HepG2 (cell line): ENCODE measurements around the gene NOS1AP. TPM values are rescaled to one million over a fixed set of nuclear protein-coding genes. Genes with fewer than 3 reads are reported as not detected.
A peak's percentile ranks its signal among the peaks of the same experiment; 100 is the strongest.

Experiments
- ATAC-seq: fragments of 200-7000 bp; cut with Tn5 transposase; 3 replicates; pipeline ENCODE4 v1.9.1; 2020; ENCODE audit warnings: mild to moderate bottlenecking, moderate library complexity
- BruUV-seq: library from RNA; stranded (reverse); fragments of 400-500 nt; replicated peaks from 2 replicates; lab custom pipeline; 2021; lab: Mats Ljungman, UMichigan
- CTCF ChIA-PET: fragments of 300-600 bp; formaldehyde crosslinking; extraction: SDS; loops from one replicate; lab custom pipeline; 2021; ENCODE audit warnings: low total read pairs, inconsistent platforms, low intra/inter-chr PET ratio; lab: Yijun Ruan, JAX
- POLR2A ChIA-PET: fragments of 350-600 bp; sonication (Branson Sonifier 250); formaldehyde crosslinking; loops from one replicate; lab custom pipeline; 2020; ENCODE audit warnings: antibody characterized with exemption, inconsistent platforms; lab: Yijun Ruan, JAX
- DNase-seq: peaks from one replicate; pipeline ENCODE4 v3.0.0-alpha.2; 2015; ENCODE audit warnings: low spot score
- FAIRE-seq: peaks from 3 replicates; lab custom pipeline; 2011; peaks lifted over from hg19 to GRCh38; lab: Jason Lieb, UNC
- H2AFZ ChIP-seq: one replicate; pipeline ENCODE4 v1.6.1; 2011; ENCODE audit warnings: low read length, inconsistent platforms
- H3K27ac ChIP-seq: fragments of 300-600 bp; 3 replicates; pipeline ENCODE4 v1.8.0; 2011; ENCODE audit warnings: mixed run types, mild to moderate bottlenecking, mixed read lengths, low read length, inconsistent platforms; ENCODE audit not compliant: insufficient read depth; ENCODE audit errors: extremely low read length
- H3K27me3 ChIP-seq, 2 experiments: fragments of 200-600 bp in 1 of 2; 2 replicates in 1 of 2; 3 replicates in 1 of 2; pipeline versions ENCODE4 v1.6.0 to v1.8.0; 2011; ENCODE audit warnings: low read length in 2 of 2, mild to moderate bottlenecking in 2 of 2, moderate library complexity in 2 of 2, inconsistent platforms in 1 of 2; ENCODE audit not compliant: insufficient read depth in 2 of 2, control insufficient read depth in 1 of 2
- H3K36me3 ChIP-seq, 2 experiments: fragments of 200-600 bp in 1 of 2; replicated peaks in 1 of 2; 2 replicates in 1 of 2; 3 replicates in 1 of 2; pipeline versions ENCODE4 v1.5.1 to v1.8.0; 2011; ENCODE audit warnings: low read length in 2 of 2, inconsistent platforms in 1 of 2; ENCODE audit not compliant: insufficient read depth in 2 of 2, control insufficient read depth in 1 of 2
- H3K4me1 ChIP-seq: 2 replicates; pipeline ENCODE4 v1.5.1; 2012; ENCODE audit warnings: low read length, inconsistent platforms; ENCODE audit not compliant: insufficient read depth
- H3K4me2 ChIP-seq: 2 replicates; pipeline ENCODE4 v1.6.0; 2011; ENCODE audit warnings: low read depth, low read length, inconsistent platforms
- H3K4me3 ChIP-seq, 3 experiments: fragments of 200-600 bp in 1 of 3; sonication (generic), shearing (Covaris generic) in 1 of 3; replicated peaks in 1 of 3; 2 replicates each; pipeline ENCODE4 v1.5.1; 2011 to 2016; ENCODE audit warnings: low read length in 3 of 3, inconsistent platforms in 2 of 3, low read depth in 2 of 3, mild to moderate bottlenecking in 2 of 3, control low read depth in 1 of 3, mixed read lengths in 1 of 3; ENCODE audit not compliant: insufficient read depth in 1 of 3
- H3K79me2 ChIP-seq: one replicate; pipeline ENCODE4 v1.6.1; 2011; ENCODE audit warnings: low read length, inconsistent platforms; ENCODE audit not compliant: insufficient read depth
- H3K9ac ChIP-seq: 2 replicates; pipeline ENCODE4 v1.6.0; 2011; ENCODE audit warnings: mild to moderate bottlenecking, low read depth, low read length, inconsistent platforms; ENCODE audit not compliant: insufficient read depth
- H3K9me3 ChIP-seq: 2 replicates; pipeline ENCODE4 v1.5.1; 2012; ENCODE audit warnings: mild to moderate bottlenecking, low read length
- H4K20me1 ChIP-seq: 2 replicates; pipeline ENCODE4 v1.6.0; 2011; ENCODE audit warnings: inconsistent platforms, mild to moderate bottlenecking, low read length, moderate library complexity; ENCODE audit not compliant: insufficient read depth
- FOXO1 ChIP-seq: sonication (generic); formaldehyde crosslinking; IDR thresholded peaks from 2 replicates; pipeline ENCODE4 v1.4.0; 2020; ENCODE audit warnings: missing genetic modification reagents
- FUBP1 ChIP-seq: sonication (generic); formaldehyde crosslinking; IDR thresholded peaks from 2 replicates; pipeline ENCODE4 v1.5.1; 2020; ENCODE audit warnings: missing genetic modification reagents, mild to moderate bottlenecking, borderline replicate concordance
- HNF4A ChIP-seq: sonication (generic); formaldehyde crosslinking; IDR thresholded peaks from 2 replicates; pipeline ENCODE4 v1.4.0; 2020; ENCODE audit warnings: missing genetic modification reagents
- LBX2 ChIP-seq: sonication (generic); formaldehyde crosslinking; IDR thresholded peaks from 2 replicates; pipeline ENCODE4 v1.5.0; 2020; ENCODE audit warnings: missing genetic modification reagents, mild to moderate bottlenecking, borderline replicate concordance
- MED1 ChIP-seq: sonication (generic); formaldehyde crosslinking; IDR thresholded peaks from 2 replicates; pipeline ENCODE4 v1.4.0; 2020; ENCODE audit warnings: missing genetic modification reagents
- NCOR1 ChIP-seq: fragments of 200-600 bp; sonication (generic); IDR thresholded peaks from 2 replicates; pipeline ENCODE4 v1.7.0; 2017; ENCODE audit warnings: antibody characterized with exemption, low read length, borderline replicate concordance
- NR2C2 ChIP-seq: sonication (generic); formaldehyde crosslinking; IDR thresholded peaks from 2 replicates; pipeline ENCODE4 v1.4.0; 2020; ENCODE audit warnings: missing genetic modification reagents, mild to moderate bottlenecking, moderate library complexity, borderline replicate concordance
- SATB2 ChIP-seq: sonication (generic); formaldehyde crosslinking; IDR thresholded peaks from 2 replicates; pipeline ENCODE4 v1.5.0; 2020; ENCODE audit warnings: missing genetic modification reagents
- TBX2 ChIP-seq: sonication (generic); formaldehyde crosslinking; IDR thresholded peaks from 2 replicates; pipeline ENCODE4 v1.5.0; 2020; ENCODE audit warnings: missing genetic modification reagents, mild to moderate bottlenecking, borderline replicate concordance
- TFAP4 ChIP-seq: sonication (generic); IDR thresholded peaks from 2 replicates; pipeline ENCODE4 v1.6.1; 2016; ENCODE audit warnings: low read depth, borderline replicate concordance
- YY1 ChIP-seq: IDR thresholded peaks from 2 replicates; pipeline ENCODE4 v1.6.1; 2011; ENCODE audit warnings: low read length, low read depth, moderate library complexity, mild to moderate bottlenecking; ENCODE audit not compliant: insufficient read depth, insufficient replicate concordance
- ZBTB42 ChIP-seq: sonication (generic); formaldehyde crosslinking; IDR thresholded peaks from 2 replicates; pipeline ENCODE4 v1.5.0; 2020; ENCODE audit warnings: mild to moderate bottlenecking, missing genetic modification reagents
- ZNF160 ChIP-seq: sonication (generic); formaldehyde crosslinking; IDR thresholded peaks from 2 replicates; pipeline ENCODE4 v1.8.0; 2022; ENCODE audit warnings: mild to moderate bottlenecking, inconsistent platforms, missing genetic modification reagents
- ZNF33B ChIP-seq: sonication (generic); formaldehyde crosslinking; IDR thresholded peaks from 2 replicates; pipeline ENCODE4 v1.5.1; 2020; ENCODE audit warnings: mild to moderate bottlenecking, missing genetic modification reagents
- ZNF563 ChIP-seq: sonication (generic); formaldehyde crosslinking; IDR thresholded peaks from 2 replicates; pipeline ENCODE4 v1.8.0; 2022; ENCODE audit warnings: mild to moderate bottlenecking, moderate library complexity, missing genetic modification reagents
- ZNF629 ChIP-seq: sonication (generic); formaldehyde crosslinking; conservative IDR thresholded peaks from 2 replicates; pipeline ENCODE4 v1.5.0; 2020; ENCODE audit warnings: missing genetic modification reagents
- ZNF672 ChIP-seq: sonication (generic); formaldehyde crosslinking; IDR thresholded peaks from 2 replicates; pipeline ENCODE4 v1.8.1; 2022; ENCODE audit warnings: missing genetic modification reagents
- WGBS: methylation state at CpG from one replicate; pipeline ENCODE4 v1.1.6; 2017; ENCODE audit warnings: low lambda C conversion rate; 5-methylcytosine and 5-hydroxymethylcytosine counted together
- in situ Hi-C: cut with HindIII; loops from 2 replicates; pipeline ENCODE4 v1.10.0; 2017; ENCODE audit warnings: low pct_unique_long_range_greater_than_20kb; ENCODE audit not compliant: extremely low pct_ligation_motif_present
- intact Hi-C: fragments of 100-400 bp; cut with micrococcal nuclease; formaldehyde crosslinking; loops from one replicate; pipeline ENCODE4 v1.10.0; 2022; ENCODE audit not compliant: unreplicated experiment
- polyA plus RNA-seq, 8 experiments: library from polyadenylated mRNA; depleted of rRNA in 3 of 8; stranded (reverse) in 7 of 8; unstranded in 1 of 8; fragments of >200 nt; fragmentation: Illumina TruSeq in 4 of 8; extraction: Trizol in 4 of 8; gene quantifications; 2 replicates each; pipeline versions ENCODE4 v1.2.1 to v1.2.3, GENCODE V29; 2011 to 2016; ENCODE audit warnings: low read depth in 4 of 8, missing spikeins in 1 of 8, mixed read lengths in 1 of 8; ENCODE audit not compliant: insufficient read depth in 1 of 8
- total RNA-seq, 5 experiments: library from RNA; depleted of rRNA; stranded (reverse); fragments of >200 nt; fragmentation: Illumina TruSeq; extraction: Trizol; gene quantifications; 2 replicates each; pipeline ENCODE4 v1.2.3, GENCODE V29; 2016; ENCODE audit warnings: low read depth in 1 of 5
- TF ChIP-seq, protein P1 (sequence below): sonication (generic); formaldehyde crosslinking; IDR thresholded peaks from 2 replicates; pipeline ENCODE4 v1.4.0; 2020; ENCODE audit warnings: mild to moderate bottlenecking, missing genetic modification reagents
- TF ChIP-seq, protein P2 (sequence below): sonication (generic); formaldehyde crosslinking; IDR thresholded peaks from 2 replicates; pipeline ENCODE4 v1.8.1; 2023; ENCODE audit warnings: mild to moderate bottlenecking, missing genetic modification reagents, borderline replicate concordance
- TF ChIP-seq, protein P3 (sequence below): sonication (generic); formaldehyde crosslinking; IDR thresholded peaks from 2 replicates; pipeline ENCODE4 v1.9.0; 2021; ENCODE audit warnings: missing genetic modification reagents, borderline replicate concordance

Gene NOS1AP
- total and polyA plus RNA-seq, 2 of the 13 experiments (the other 11 are each of a cell fraction or from before 2014, with no cell fraction given): 2.0 to 3.3 TPM

DNA sequence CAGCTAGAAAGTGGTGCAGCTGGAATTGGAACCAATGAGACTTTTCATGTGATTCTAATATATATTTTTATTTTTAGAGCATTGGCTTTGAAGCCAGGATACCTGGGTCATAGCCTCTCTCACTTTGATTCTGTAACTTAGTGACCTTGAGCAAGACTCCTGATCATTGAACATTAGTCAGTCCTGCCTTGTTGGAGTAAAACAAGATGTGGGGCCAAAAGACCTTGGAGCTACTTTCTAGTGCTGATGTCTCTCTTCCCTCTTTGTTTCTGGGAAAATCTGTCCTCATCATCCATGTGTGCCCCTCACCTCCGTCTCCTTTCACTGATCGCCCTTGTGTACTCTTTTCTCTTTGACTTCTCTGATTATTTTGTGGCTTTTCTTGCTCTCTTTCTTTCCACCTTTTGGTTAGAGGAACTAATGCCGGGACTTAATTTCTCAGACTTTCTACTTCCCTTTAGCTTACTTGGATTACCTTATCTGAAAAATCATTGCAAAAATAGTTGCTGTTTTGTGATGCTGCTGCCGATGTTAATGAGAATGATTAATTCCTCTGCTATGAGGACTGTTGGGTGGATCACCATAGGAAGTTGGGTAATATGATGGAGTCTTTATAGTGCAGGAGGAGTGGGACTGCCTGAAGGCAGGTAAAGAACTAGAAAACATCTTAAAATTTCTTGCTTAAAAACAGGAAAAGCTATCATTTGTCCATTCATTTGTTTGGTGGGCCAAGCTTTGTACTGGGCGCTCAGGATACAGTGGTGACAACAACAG, 72.0 kb downstream of the NOS1AP start:
- no TSS peak for BruUV-seq
- CTCF ChIA-PET: no interaction called here
- POLR2A ChIA-PET: interaction anchor here (0.7 to 1.4 kb wide), 2 partner anchors 10 to 11 kb away, joined by 3 to 9 read pairs; no protein-coding TSS in a partner anchor
- in situ Hi-C loops: no loop called here
- ATAC-seq: no peak
- Histone ChIP-seq H2AFZ (no peak overlapping the region), H3K4me2 (peak overlapping the region; percentile 52), H3K79me2 (peaks cover 84% of the 10 kb centered on the region), H3K9ac (no peak overlapping the region), H3K27me3 (no peaks in the 10 kb centered on the region), H3K4me3 (no peak overlapping the region), H3K4me1 (peaks cover 94% of the 10 kb centered on the region), H3K27ac (peak overlapping the region; percentile 50), H3K36me3 (no peaks in the 10 kb centered on the region), H3K9me3 (no peaks in the 10 kb centered on the region), H4K20me1 (no peaks in the 10 kb centered on the region)
- 86% methylated on average over 5 of the region's 5 CpGs for WGBS
- intact Hi-C loops: no loop called here
- no peak for FAIRE-seq
- peak; percentile 31 for DNase-seq
- TF ChIP-seq TFAP4 (no peak), ZNF563 (CRISPR knock-in tag) (no peak), ZBTB42 (CRISPR knock-in tag) (no peak), MED1 (CRISPR knock-in tag) (peak; percentile 38; the same call in 1 of the 2 replicates), FOXO1 (CRISPR knock-in tag) (no peak), LBX2 (CRISPR knock-in tag) (no peak), SATB2 (CRISPR knock-in tag) (no peak), TBX2 (CRISPR knock-in tag) (no peak), FUBP1 (no peak), HNF4A (CRISPR knock-in tag) (peak; percentile 20; the same call in 1 of the 2 replicates), ZNF672 (CRISPR knock-in tag) (no peak), NR2C2 (CRISPR knock-in tag) (no peak), ZNF33B (no peak), NCOR1 (no peak), YY1 (no peak), ZNF629 (CRISPR knock-in tag) (no peak), ZNF160 (CRISPR knock-in tag) (no peak)
- TF ChIP-seq, protein P1, sequence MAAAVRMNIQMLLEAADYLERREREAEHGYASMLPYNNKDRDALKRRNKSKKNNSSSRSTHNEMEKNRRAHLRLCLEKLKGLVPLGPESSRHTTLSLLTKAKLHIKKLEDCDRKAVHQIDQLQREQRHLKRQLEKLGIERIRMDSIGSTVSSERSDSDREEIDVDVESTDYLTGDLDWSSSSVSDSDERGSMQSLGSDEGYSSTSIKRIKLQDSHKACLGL: no peak
- TF ChIP-seq, protein P2, sequence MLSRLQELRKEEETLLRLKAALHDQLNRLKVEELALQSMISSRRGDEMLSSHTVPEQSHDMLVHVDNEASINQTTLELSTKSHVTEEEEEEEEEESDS: no peak
- TF ChIP-seq, protein P3, sequence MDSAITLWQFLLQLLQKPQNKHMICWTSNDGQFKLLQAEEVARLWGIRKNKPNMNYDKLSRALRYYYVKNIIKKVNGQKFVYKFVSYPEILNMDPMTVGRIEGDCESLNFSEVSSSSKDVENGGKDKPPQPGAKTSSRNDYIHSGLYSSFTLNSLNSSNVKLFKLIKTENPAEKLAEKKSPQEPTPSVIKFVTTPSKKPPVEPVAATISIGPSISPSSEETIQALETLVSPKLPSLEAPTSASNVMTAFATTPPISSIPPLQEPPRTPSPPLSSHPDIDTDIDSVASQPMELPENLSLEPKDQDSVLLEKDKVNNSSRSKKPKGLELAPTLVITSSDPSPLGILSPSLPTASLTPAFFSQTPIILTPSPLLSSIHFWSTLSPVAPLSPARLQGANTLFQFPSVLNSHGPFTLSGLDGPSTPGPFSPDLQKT: no peak
